Measurements from ENCODE around the gene DACH1. TPM values are rescaled to one million over a fixed set of nuclear protein-coding genes. Genes with fewer than 3 reads are reported as not detected.

Gene DACH1
- total RNA-seq, 2 donors from 2014 or later: 0.39 to 1.6 TPM

- Histone ChIP-seq H3K27me3 (no peaks in the 10 kb centered on the region), H3K4me3 (no peak overlapping the region), H3K27ac (no peak overlapping the region), H3K36me3 (no peaks in the 10 kb centered on the region), H3K9me3 (no peaks in the 10 kb centered on the region), H3K4me1 (no peaks in the 10 kb centered on the region)
- TF ChIP-seq CTCF (IDR thresholded peaks at IDR 0.05): no peak
- DNase-seq (ENCODE audit: low spot score): no peak
These were observed 363.2 kb downstream of the DACH1 start for GRCh38 chr13:71503781-71504180.

- no peak for DNase-seq (ENCODE audit: low spot score)
These were observed 367.0 kb downstream of the DACH1 start for GRCh38 chr13:71499944-71500514.

GRCh38 chr13:71499235-71499634, 367.8 kb downstream of the DACH1 start:
- Histone ChIP-seq H3K27ac (peak overlapping the region in 1 of 2 donors; percentile 36), H3K4me1 (no peaks in the 10 kb centered on the region), H3K9me3 (no peaks in the 10 kb centered on the region), H3K36me3 (no peaks in the 10 kb centered on the region), H3K27me3 (no peaks in the 10 kb centered on the region), H3K4me3 (no peak overlapping the region)
- DNase-seq (ENCODE audit: low spot score): no peak
- TF ChIP-seq CTCF (IDR thresholded peaks at IDR 0.05): no peak

More at GRCh38 chr13:71499944-71500514, 367.0 kb downstream of the DACH1 start:
- no peak for TF ChIP-seq CTCF (IDR thresholded peaks at IDR 0.05)
- no peaks in the 10 kb centered on the region for H3K36me3 ChIP-seq
- no peaks in the 10 kb centered on the region for H3K27me3 ChIP-seq
- no peak overlapping the region for H3K4me3 ChIP-seq
- H3K27ac ChIP-seq: peak overlapping the region in 1 of 2 donors; percentile 36
- no peaks in the 10 kb centered on the region for H3K9me3 ChIP-seq
- H3K4me1 ChIP-seq: no peaks in the 10 kb centered on the region

GRCh38 chr13:71493189-71493588, 373.8 kb downstream of the DACH1 start:
- no peak overlapping the region for H3K27ac ChIP-seq
- H3K27me3 ChIP-seq: no peaks in the 10 kb centered on the region
- H3K36me3 ChIP-seq: no peaks in the 10 kb centered on the region
- H3K4me3 ChIP-seq: no peak overlapping the region
- DNase-seq (ENCODE audit: low spot score): no peak
- H3K4me1 ChIP-seq: no peaks in the 10 kb centered on the region
- H3K9me3 ChIP-seq: no peaks in the 10 kb centered on the region
- TF ChIP-seq CTCF (IDR thresholded peaks at IDR 0.05): no peak

- H3K9me3 ChIP-seq: no peaks in the 10 kb centered on the region
- H3K27me3 ChIP-seq: no peaks in the 10 kb centered on the region
- no peak overlapping the region for H3K27ac ChIP-seq
- no peaks in the 10 kb centered on the region for H3K4me1 ChIP-seq
- H3K4me3 ChIP-seq: no peak overlapping the region
- no peak for TF ChIP-seq CTCF (IDR thresholded peaks at IDR 0.05)
- DNase-seq (ENCODE audit: low spot score): no peak
- no peaks in the 10 kb centered on the region for H3K36me3 ChIP-seq
These were observed 374.6 kb downstream of the DACH1 start for GRCh38 chr13:71492346-71492871.

- H3K27me3 ChIP-seq: no peaks in the 10 kb centered on the region
- H3K4me1 ChIP-seq: no peaks in the 10 kb centered on the region
- H3K36me3 ChIP-seq: no peaks in the 10 kb centered on the region
- TF ChIP-seq CTCF (IDR thresholded peaks at IDR 0.05): no peak
- no peaks in the 10 kb centered on the region for H3K9me3 ChIP-seq
- no peak overlapping the region for H3K27ac ChIP-seq
- DNase-seq (ENCODE audit: low spot score): no peak
- no peak overlapping the region for H3K4me3 ChIP-seq
These were observed 376.0 kb downstream of the DACH1 start for GRCh38 chr13:71491010-71491409.
